GM12865 (cell line): ENCODE data around the gene CDHR4.
A peak's percentile ranks its signal among the peaks of the same experiment; 100 is the strongest.
"Not testable (repeated sequence)": the region's sequence is repeated elsewhere in the genome, so short reads cannot be mapped to it uniquely, and the experiment has no call there.

Experiments
- DNase-seq: peaks from one replicate; pipeline ENCODE4 v3.0.0; 2010; ENCODE audit warnings: low read depth
- H3K4me3 ChIP-seq: 2 replicates; pipeline ENCODE4 v1.5.1; 2011; ENCODE audit warnings: mild to moderate bottlenecking, low read depth, low read length, control low read depth
- TF ChIP-seq, protein P1 (sequence below): IDR thresholded peaks from 2 replicates; pipeline ENCODE4 v1.5.1; 2011; ENCODE audit warnings: low read length, control low read depth, low read depth, inconsistent platforms; ENCODE audit not compliant: insufficient read depth; ENCODE audit errors: missing control alignments

CDHR4 gene

DNA sequence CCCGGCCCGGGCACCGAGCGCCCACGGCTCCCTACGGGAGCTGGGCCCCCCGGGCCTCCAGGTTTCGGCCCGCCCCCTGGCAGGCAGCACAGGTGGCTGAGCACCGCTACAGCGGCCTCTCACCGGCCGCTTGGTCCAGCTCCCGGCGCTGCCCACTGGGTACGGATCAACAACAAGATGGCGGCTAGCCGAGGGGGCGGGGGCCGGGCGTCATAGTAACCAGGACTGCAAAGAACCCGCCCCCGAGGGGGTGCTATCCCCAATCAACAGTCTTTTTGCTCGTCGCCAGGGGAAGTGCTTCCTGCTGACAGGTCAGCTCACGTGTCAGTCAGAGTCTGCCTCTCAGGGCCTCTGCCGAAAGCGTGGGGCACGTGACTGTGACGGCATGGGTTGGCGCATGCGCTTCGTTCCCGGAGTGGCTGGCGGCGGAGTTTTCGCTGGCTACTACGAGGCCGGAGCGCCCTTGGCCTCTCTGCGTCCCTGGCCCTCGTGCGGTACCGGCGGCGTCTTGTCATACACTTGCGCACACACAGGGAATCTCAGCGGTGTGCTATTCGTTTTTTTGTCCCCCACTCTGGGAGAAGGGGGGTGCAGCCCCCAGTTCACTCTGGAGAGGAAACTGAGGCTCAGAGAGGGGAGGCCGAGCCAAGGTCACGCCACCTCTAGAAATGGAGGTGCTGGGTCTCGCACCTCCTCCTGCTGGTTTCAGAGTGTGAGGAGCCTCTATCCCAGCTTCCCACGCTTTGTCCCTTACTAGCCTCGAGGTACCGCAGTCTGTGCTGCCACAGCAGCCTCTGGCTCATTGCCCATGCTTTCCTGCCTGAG, 13.1 kb downstream of the CDHR4 start, which contains the start of gene IP6K1:
Gene IP6K1 (minus strand): TSS at position 186 of the 825 bp plus-strand sequence. CDS start 38,502 bp downstream, outside the sequence.
- DNase-seq, result peak; percentile 100
- H3K4me3 ChIP-seq, result peak within 1 kb of the TSS; percentile 94
- TF ChIP-seq, protein P1, sequence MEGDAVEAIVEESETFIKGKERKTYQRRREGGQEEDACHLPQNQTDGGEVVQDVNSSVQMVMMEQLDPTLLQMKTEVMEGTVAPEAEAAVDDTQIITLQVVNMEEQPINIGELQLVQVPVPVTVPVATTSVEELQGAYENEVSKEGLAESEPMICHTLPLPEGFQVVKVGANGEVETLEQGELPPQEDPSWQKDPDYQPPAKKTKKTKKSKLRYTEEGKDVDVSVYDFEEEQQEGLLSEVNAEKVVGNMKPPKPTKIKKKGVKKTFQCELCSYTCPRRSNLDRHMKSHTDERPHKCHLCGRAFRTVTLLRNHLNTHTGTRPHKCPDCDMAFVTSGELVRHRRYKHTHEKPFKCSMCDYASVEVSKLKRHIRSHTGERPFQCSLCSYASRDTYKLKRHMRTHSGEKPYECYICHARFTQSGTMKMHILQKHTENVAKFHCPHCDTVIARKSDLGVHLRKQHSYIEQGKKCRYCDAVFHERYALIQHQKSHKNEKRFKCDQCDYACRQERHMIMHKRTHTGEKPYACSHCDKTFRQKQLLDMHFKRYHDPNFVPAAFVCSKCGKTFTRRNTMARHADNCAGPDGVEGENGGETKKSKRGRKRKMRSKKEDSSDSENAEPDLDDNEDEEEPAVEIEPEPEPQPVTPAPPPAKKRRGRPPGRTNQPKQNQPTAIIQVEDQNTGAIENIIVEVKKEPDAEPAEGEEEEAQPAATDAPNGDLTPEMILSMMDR, result no peak

- TF ChIP-seq, protein P1, result no peak
- peak; percentile 33 for DNase-seq
- H3K4me3 ChIP-seq, result peak overlapping the region; percentile 94
These were observed 13.9 kb downstream of the CDHR4 start for GRCh38 chr3:49785565-49786356.

DNA sequence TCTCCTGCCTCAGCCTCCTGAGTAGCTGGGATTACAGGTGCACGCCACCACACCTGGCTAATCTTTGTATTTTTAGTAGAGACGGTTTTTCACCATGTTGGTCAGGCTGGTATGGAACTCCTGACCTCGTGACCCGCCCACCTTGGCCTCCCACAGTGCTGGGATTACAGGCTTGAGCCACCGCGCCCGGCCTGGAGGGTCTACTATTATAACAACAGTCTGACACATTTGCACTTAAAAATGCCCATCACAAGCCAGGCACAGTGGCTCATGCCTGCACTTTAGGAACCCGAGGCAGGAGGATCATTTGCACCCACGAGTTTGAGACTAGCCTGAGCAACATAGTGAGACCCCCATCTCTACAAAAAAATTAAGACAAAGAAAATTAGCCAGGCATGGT, 17.4 kb downstream of the CDHR4 start:
- not testable (repeated sequence) for DNase-seq, H3K4me3 ChIP-seq

DNA sequence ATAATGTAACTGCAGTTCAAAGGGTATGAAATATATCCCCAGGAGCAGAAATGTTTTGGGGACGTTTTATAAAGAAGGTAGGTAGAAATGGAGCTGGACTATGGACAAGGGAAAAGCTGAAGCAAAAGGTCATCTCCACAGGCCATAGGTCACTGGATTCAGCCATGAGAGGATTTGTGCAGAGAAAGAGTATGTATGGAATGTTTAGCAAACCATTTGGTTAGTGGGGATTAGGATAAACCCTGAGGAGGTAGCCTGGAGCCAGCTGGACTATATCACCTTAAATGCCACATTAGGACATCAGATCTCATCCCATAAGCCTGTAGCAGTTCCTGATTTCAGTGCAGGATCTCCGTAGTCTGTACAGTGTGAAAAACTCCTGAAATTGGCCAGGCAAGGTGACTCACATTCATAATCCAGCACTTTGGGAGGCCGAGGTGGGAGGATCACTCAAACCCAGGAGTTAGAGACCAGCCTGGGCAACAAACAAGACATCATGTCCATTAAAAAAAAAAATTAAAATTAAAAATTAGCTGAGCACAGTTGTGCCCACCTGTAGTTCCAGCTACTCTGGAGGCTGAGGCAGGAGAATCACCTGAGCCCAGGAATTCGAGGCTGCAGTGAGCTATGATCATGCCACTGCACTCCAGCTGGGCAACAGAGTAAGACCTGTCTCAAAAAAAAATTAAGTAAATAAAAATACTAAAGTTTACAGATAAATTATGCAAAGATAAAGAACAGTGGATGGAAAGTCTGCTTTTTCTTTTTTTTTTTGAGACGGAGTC, 18.1 kb downstream of the CDHR4 start:
- H3K4me3 ChIP-seq, result no peak overlapping the region
- TF ChIP-seq, protein P1, result no peak
- DNase-seq, result no peak

DNA sequence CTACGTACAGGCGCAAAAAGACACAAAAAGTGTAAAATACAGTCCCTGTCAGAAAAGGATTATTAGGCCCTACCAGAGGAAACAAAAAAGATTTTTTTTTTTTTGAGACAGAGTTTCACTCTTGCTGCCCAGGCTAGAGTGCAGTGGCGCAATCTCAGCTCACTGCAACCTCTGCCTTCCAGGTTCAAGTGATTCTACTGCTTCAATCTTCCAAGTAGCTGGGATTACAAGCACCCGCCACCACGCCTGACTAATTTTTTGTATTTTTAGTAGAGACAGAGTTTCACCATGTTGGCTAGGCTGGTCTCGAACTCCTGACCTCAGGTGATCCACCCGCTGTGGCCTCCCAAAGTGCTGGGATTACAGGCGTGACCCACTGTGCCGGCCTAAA, 18.7 kb downstream of the CDHR4 start:
- H3K4me3 ChIP-seq, result not testable (repeated sequence)

DNA sequence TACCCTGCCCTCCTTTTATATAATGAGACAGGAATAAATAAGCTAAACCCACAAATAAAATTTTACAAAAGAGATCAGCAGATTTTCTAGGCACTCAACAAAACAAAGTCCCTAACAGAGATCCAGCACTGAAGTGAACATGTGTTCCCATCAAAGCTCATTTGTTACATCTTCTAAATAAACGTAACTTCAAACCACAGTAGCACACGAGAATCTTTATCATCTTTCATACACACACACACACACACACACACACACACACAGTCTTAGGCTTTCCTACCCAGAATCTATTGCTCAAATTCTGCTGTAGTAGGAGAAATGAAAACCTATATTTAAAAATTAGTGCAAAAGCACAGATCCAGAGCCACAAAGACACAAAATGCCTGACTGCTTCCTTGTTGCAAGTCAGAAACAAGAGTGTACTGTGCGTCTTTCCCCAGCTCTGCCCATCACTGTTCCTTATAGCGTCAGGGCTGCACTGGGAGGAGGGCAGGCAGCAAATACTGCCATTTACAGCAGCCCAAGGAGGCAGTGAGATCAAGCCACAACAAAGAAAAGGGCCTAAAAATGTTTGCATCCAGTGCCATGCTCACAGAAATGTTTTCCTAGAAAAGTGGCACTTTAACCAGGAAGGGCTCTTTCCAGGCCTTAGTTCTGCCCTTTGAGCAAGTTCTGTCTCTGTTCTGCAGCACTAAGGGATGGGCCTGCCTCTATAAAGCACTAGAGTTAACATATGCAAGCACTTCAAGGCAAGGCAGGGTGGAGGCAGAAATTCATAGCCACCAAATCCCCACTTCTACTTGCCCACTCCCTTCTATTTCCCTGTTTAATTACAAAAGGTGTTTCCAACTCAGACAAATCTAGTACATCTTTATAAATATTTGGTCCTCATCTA, 19.3 kb downstream of the CDHR4 start:
- no peak for DNase-seq
- TF ChIP-seq, protein P1, result no peak
- no peak overlapping the region for H3K4me3 ChIP-seq

More for the DNA sequence above, 18.7 kb downstream of the CDHR4 start:
- not testable (repeated sequence) for DNase-seq
